GM06990 (cell line): ENCODE data around the gene ZFP36.

Experiments used
- DNase-seq: peaks from one replicate; pipeline ENCODE4 v3.0.0-alpha.2; 2011; ENCODE audit not compliant: insufficient read length; ENCODE audit errors: extremely low read depth
- H3K27me3 ChIP-seq: replicated peaks from 2 replicates; pipeline ENCODE4 v1.6.0; 2011; ENCODE audit warnings: low read length; ENCODE audit not compliant: control insufficient read depth, insufficient read depth
- H3K36me3 ChIP-seq: 2 replicates; pipeline ENCODE4 v1.5.1; 2011; ENCODE audit warnings: low read length; ENCODE audit not compliant: control insufficient read depth, insufficient read depth
- H3K4me3 ChIP-seq: replicated peaks from 2 replicates; pipeline ENCODE4 v1.5.1; 2011; ENCODE audit warnings: low read depth, mild to moderate bottlenecking, control low read depth, low read length
- TF ChIP-seq, protein P1 (sequence below): IDR thresholded peaks from 2 replicates; pipeline ENCODE4 v1.5.1; 2011; ENCODE audit warnings: low read length, control low read depth, mild to moderate bottlenecking, inconsistent platforms; ENCODE audit not compliant: insufficient read depth, poor library complexity, severe bottlenecking

ZFP36 gene

DNA sequence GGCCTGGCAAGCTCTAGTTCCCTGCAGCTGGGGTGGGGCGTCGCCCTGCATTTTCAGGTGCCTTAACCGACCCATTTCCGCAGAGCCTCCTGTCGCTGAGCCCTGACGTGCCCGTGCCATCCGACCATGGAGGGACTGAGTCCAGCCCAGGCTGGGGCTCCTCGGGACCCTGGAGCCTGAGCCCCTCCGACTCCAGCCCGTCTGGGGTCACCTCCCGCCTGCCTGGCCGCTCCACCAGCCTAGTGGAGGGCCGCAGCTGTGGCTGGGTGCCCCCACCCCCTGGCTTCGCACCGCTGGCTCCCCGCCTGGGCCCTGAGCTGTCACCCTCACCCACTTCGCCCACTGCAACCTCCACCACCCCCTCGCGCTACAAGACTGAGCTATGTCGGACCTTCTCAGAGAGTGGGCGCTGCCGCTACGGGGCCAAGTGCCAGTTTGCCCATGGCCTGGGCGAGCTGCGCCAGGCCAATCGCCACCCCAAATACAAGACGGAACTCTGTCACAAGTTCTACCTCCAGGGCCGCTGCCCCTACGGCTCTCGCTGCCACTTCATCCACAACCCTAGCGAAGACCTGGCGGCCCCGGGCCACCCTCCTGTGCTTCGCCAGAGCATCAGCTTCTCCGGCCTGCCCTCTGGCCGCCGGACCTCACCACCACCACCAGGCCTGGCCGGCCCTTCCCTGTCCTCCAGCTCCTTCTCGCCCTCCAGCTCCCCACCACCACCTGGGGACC is 1.2 kb downstream of the ZFP36 start:
- TF ChIP-seq, protein P1, sequence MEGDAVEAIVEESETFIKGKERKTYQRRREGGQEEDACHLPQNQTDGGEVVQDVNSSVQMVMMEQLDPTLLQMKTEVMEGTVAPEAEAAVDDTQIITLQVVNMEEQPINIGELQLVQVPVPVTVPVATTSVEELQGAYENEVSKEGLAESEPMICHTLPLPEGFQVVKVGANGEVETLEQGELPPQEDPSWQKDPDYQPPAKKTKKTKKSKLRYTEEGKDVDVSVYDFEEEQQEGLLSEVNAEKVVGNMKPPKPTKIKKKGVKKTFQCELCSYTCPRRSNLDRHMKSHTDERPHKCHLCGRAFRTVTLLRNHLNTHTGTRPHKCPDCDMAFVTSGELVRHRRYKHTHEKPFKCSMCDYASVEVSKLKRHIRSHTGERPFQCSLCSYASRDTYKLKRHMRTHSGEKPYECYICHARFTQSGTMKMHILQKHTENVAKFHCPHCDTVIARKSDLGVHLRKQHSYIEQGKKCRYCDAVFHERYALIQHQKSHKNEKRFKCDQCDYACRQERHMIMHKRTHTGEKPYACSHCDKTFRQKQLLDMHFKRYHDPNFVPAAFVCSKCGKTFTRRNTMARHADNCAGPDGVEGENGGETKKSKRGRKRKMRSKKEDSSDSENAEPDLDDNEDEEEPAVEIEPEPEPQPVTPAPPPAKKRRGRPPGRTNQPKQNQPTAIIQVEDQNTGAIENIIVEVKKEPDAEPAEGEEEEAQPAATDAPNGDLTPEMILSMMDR = no peak
- DNase-seq = peak; percentile 66
- Histone ChIP-seq H3K36me3 (peaks cover 12% of the 10 kb centered on the region), H3K4me3 (peak overlapping the region; percentile 91), H3K27me3 (no peaks in the 10 kb centered on the region)

DNA sequence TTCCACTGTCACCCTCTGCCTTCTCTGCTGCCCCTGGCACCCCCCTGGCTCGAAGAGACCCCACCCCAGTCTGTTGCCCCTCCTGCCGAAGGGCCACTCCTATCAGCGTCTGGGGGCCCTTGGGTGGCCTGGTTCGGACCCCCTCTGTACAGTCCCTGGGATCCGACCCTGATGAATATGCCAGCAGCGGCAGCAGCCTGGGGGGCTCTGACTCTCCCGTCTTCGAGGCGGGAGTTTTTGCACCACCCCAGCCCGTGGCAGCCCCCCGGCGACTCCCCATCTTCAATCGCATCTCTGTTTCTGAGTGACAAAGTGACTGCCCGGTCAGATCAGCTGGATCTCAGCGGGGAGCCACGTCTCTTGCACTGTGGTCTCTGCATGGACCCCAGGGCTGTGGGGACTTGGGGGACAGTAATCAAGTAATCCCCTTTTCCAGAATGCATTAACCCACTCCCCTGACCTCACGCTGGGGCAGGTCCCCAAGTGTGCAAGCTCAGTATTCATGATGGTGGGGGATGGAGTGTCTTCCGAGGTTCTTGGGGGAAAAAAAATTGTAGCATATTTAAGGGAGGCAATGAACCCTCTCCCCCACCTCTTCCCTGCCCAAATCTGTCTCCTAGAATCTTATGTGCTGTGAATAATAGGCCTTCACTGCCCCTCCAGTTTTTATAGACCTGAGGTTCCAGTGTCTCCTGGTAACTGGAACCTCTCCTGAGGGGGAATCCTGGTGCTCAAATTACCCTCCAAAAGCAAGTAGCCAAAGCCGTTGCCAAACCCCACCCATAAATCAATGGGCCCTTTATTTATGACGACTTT is 2.0 kb downstream of the ZFP36 start:
- DNase-seq = no peak
- TF ChIP-seq, protein P1 = no peak
- Histone ChIP-seq H3K36me3 (peaks cover 12% of the 10 kb centered on the region), H3K27me3 (no peaks in the 10 kb centered on the region), H3K4me3 (peak overlapping the region; percentile 91)

DNA sequence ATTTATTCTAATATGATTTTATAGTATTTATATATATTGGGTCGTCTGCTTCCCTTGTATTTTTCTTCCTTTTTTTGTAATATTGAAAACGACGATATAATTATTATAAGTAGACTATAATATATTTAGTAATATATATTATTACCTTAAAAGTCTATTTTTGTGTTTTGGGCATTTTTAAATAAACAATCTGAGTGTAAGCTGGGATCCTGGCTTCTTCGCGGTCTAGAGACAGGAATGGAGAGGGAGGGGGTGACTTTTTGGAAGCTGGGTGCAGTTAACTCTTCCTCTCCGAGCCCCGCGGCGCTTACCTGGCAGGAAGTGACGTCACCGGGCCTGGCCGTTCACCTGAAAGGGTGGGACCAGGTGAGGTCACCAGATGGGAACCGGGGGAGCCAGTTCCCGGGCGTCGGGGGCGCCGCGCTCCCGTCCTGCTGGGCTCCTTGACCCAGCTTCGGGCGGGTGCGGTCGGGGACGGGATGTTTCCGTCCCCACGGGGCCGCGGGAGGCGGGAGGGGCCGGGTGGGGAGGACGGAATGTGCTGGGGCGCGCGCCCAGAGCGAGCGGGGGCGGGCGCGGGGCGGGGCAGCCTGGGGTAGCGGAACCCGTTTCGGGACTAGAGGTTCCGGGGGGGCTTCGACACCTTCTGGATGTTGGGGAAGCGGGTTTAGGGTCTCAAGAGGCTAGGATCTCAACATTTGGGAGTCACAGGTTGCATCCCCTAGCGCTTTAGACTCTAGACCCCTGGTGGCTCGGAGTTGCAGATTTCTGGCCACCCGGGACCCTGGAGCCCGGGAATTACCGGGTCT is 2.8 kb downstream of the ZFP36 start:
- TF ChIP-seq, protein P1 = no peak
- H3K27me3 ChIP-seq = no peaks in the 10 kb centered on the region
- DNase-seq = peak; percentile 84
- H3K36me3 ChIP-seq = peaks cover 12% of the 10 kb centered on the region
- peak overlapping the region; percentile 91 for H3K4me3 ChIP-seq

DNA sequence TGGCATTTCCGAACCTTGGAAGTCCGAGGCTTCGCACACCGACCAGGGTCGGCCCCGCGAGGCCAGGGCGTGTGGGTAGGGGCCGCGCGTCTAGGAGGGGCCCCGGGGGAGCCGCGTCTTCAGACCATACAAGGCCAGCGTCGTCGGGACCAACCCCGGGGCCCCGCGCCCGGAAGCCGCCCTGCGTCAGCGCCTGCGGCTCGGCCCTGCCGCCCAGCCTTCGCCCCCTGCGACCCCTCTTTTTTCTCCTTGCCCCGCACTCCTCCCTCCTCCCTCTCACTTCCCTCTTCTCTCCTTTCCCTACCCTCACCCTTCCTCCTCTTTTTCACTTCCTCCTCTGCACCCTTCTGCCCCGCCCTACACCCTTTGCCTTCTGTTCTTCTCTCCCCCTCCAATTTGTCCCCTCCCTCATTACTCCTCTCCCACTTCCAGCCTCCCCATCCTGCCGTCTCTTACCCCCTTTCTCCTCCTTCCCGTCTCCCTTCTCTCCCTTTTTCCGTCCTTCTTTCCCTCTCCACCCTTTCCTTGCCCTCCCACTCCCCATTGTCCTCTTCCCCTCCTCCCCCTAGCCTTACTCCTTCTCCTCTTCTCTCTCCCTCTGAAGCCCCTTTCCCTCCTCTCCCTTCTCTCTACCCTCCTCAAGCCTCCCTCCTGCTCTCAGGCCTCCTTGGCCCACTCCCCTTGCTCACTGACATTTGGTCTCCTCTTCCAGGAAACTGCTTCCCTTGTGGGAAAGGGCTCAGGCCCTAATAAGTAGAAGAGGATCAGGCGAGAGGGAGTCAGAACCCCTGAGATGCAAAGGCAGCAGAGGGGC is 3.6 kb downstream of the ZFP36 start:
- H3K36me3 ChIP-seq = peaks cover 14% of the 10 kb centered on the region
- H3K4me3 ChIP-seq = peak overlapping the region; percentile 91
- H3K27me3 ChIP-seq = no peaks in the 10 kb centered on the region
- TF ChIP-seq, protein P1 = no peak
- DNase-seq = peak; percentile 90

DNA sequence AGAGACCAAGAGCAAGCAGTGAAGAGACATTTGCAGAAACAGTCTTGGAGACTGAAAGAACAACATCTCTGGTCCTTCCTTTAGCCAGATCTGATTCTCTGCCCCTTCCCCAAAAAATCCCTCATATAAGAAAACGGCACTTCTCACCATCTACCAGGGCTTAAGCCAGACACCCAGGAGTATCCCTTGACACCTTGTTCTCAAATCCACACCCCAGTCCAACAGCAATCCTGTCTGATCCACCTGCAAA is 4.1 kb downstream of the ZFP36 start:
- Histone ChIP-seq H3K4me3 (peak overlapping the region; percentile 91), H3K27me3 (no peaks in the 10 kb centered on the region), H3K36me3 (peaks cover 16% of the 10 kb centered on the region)
- TF ChIP-seq, protein P1 = no peak
- no peak for DNase-seq
